Measurements from ENCODE around the gene NPTXR.

Gene NPTXR

DNA sequence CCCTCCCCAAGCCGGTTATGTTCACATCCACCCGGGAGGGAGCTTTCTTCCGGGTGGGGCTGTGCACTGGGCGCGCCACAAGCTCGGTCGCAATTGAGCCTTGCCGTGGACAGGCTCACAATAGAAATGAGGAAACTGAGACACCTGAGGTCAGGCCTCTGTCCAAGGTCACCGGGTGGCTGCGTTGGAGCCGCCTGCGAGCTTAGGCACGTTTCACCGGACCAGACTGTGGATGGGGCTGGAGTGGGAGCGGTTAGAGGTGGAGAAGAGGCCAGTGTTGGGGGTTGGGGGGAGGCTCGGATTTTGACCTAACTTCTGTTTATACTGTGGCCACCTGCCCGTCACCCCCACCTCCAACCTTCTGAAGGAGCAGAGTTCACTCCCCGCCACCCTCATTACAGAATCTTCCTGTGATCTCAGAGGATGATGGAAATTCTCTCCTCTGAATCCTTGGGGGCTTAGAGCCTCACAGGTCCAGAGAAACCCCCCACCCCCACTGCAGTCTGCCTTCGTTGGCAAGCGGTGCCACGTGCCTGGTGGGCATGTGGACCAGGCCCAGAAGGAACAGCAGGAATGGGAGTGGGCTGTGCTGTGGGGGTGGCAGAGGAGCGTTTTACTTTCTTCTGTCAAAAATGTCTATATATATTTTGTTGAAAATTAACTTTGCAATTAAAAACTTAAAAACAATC lies 631 bp upstream of the NPTXR start:
- in situ Hi-C loops (cut with MboI; ENCODE audit: low pct_unique_long_range_greater_than_20kb, low sequenced_read_pairs, unreplicated experiment) = no loop called here
- TF ChIP-seq, protein P1, sequence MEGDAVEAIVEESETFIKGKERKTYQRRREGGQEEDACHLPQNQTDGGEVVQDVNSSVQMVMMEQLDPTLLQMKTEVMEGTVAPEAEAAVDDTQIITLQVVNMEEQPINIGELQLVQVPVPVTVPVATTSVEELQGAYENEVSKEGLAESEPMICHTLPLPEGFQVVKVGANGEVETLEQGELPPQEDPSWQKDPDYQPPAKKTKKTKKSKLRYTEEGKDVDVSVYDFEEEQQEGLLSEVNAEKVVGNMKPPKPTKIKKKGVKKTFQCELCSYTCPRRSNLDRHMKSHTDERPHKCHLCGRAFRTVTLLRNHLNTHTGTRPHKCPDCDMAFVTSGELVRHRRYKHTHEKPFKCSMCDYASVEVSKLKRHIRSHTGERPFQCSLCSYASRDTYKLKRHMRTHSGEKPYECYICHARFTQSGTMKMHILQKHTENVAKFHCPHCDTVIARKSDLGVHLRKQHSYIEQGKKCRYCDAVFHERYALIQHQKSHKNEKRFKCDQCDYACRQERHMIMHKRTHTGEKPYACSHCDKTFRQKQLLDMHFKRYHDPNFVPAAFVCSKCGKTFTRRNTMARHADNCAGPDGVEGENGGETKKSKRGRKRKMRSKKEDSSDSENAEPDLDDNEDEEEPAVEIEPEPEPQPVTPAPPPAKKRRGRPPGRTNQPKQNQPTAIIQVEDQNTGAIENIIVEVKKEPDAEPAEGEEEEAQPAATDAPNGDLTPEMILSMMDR (IDR thresholded peaks at IDR 0.05; ENCODE audit: extremely low read depth, insufficient read depth, missing control alignments) = no peak
- DNase-seq (ENCODE audit: low spot score) = no peak

DNA sequence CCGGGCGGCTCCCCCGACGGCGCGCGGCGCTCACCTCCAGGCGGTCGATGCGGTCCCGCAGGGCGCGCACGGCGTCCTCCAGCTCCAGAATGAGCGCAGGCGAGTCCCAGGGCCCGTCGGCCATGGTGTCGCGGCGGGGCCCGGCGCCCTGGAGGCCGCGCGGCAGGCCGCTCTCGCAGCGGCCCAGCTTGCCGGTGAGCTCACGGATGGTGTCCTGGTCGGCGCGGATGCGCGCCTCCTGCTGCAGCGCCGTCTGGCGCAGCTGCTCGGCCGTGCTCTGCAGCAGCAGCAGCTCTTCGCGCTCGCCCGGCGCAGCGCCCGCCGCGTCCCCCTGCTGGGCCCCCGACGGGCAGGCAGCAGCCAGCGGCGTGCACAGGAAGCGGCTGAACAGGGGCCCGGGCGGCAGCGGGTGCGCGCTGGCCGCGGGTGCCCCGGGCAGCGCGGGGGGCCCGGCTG lies 599 bp downstream of the NPTXR start:
- in situ Hi-C loops (cut with MboI; ENCODE audit: low pct_unique_long_range_greater_than_20kb, low sequenced_read_pairs, unreplicated experiment) = no loop called here
- TF ChIP-seq, protein P1 (IDR thresholded peaks at IDR 0.05; ENCODE audit: extremely low read depth, insufficient read depth, missing control alignments) = peak; percentile 16
- peak; percentile 75 for DNase-seq (ENCODE audit: low spot score)

- DNase-seq (ENCODE audit: low spot score) = no peak
- TF ChIP-seq, protein P1 (IDR thresholded peaks at IDR 0.05; ENCODE audit: extremely low read depth, insufficient read depth, missing control alignments) = no peak
- in situ Hi-C loops (cut with MboI; ENCODE audit: low pct_unique_long_range_greater_than_20kb, low sequenced_read_pairs, unreplicated experiment) = no loop called here
These were observed 1.2 kb downstream of the NPTXR start for GRCh38 chr22:38842512-38843200.

GRCh38 chr22:38841635-38842034 lies 2.2 kb downstream of the NPTXR start:
- in situ Hi-C loops (cut with MboI; ENCODE audit: low pct_unique_long_range_greater_than_20kb, low sequenced_read_pairs, unreplicated experiment) = no loop called here
- DNase-seq (ENCODE audit: low spot score) = no peak
- TF ChIP-seq, protein P1 (IDR thresholded peaks at IDR 0.05; ENCODE audit: extremely low read depth, insufficient read depth, missing control alignments) = no peak

DNA sequence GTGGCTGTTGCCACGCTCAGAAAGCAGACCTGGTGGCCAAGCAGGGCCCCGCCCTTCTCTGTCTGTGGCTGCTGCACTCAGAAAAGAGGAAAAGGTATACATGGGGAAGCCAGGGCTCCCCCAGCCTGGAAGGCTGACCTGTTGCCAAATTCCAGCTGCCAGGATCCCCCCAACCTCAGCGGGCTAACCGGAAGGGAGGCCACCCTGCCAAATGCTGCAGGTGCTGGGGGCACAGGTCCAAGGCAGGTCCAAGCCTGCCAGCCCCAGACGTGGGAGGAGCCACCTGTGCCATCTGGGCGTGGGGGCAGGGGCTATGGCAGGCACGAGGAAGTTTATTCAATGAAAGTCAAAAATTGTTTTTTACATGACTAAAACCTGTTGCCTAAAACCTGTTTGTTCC lies 2.6 kb downstream of the NPTXR start:
- no peak for DNase-seq (ENCODE audit: low spot score)
- TF ChIP-seq, protein P1 (IDR thresholded peaks at IDR 0.05; ENCODE audit: extremely low read depth, insufficient read depth, missing control alignments) = no peak
- in situ Hi-C loops (cut with MboI; ENCODE audit: low pct_unique_long_range_greater_than_20kb, low sequenced_read_pairs, unreplicated experiment) = no loop called here

DNA sequence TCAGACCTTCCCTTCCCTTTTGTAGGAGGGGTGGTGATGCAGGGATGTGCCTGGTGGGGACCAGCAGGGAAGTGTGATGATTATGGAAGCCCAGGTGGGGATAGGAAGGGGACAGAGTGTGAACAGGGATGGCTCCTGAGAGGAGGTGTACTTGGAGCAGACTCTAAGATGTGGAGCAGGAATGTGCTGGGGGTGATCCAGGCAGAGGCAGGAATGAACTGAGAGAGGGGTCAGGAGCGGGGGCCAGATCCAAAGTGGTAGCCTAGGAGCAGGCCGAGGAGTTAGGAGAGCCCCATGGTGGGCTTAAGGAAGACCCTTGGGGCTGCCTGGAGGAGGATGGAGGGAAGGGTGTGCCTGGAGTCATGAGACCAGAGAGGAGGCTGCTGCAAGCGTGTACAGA lies 3.7 kb downstream of the NPTXR start:
- in situ Hi-C loops (cut with MboI; ENCODE audit: low pct_unique_long_range_greater_than_20kb, low sequenced_read_pairs, unreplicated experiment) = no loop called here
- no peak for DNase-seq (ENCODE audit: low spot score)
- TF ChIP-seq, protein P1 (IDR thresholded peaks at IDR 0.05; ENCODE audit: extremely low read depth, insufficient read depth, missing control alignments) = no peak
